Embryonic facial prominence (tissue), 1 donor: ENCODE measurements around the gene ZBTB49.

Source experiments
- DNase-seq: peaks from one replicate; pipeline ENCODE4 v3.0.0-alpha.2; 2016; ENCODE audit errors: extremely low spot score

ZBTB49 gene

DNA sequence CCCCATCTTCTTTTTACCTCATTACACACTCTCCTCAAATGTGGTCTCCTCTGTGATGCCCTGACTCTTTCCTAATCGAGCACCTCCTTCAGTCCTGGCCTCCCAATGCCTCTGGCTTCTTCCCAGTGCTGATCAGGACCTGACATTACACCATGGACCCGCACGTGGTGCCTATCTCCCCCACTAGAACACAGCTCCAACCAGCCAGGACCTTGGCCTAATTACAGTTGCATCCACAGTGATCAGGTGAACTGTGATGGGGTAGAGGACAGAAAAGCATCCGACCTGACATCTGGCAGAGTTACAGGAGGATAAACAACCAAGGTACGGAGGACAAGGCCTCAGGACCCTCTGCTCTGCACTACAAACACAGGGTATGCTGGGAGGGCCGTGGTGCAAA, 12.5 kb upstream of the ZBTB49 start:
- DNase-seq = no peak

DNA sequence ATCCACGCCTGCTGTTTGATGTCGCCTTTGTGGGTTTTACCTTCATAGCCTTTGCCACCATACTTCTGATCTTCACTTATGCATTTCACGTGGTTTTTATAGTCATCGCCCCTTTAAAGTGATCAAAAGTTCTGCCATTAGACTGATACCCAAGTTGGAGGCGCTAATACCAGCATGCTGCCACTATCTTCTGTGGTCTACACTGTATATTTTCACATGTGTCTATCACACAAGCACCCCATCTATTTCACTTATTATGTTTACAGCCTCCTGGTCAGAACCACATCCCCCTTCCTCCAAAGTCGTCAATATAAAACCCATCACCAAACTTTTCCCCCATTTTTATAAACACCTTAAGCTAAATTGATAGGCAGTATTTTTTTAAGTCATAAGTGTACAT, 8.3 kb upstream of the ZBTB49 start:
- DNase-seq = no peak

DNA sequence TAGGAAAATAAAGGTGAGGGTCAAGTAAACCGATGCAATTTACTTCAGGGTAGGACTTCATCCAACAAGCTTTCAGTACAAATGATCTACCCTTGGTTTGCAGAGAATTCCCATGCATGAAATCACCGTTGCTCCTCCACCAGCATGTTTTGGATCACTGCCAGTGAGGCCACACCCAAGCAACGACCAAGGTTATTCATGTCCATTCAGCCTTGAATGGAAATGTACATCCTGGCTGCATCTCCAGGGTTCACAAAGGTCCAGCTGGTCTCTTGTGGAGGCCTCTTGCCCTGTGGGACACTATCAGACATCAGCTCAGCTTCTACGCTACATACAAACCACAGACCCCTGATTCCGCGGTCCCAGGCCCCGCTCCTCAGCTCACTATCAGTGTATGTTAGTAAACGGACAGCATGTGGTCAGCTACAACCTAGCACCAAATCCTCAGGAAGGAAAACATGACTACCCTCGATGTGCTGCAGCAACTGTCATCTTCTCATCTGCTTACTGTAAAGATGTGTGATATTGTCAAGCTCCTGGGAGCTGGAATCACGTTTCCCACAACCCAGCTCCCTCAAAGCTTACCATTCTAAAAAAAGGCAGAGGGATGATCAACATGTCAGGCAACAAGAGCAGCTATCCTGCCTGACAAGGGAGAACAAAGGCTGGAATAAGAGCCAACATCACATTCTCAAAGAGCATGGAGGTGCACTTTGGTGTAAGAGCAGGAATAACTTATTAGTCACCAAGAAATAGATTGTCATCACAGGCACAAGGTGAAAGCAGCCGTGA, 5.0 kb upstream of the ZBTB49 start:
- no peak for DNase-seq

- no peak for DNase-seq
Measured at GRCh38 chr4:4288098-4288497, 2.0 kb upstream of the ZBTB49 start.

DNA sequence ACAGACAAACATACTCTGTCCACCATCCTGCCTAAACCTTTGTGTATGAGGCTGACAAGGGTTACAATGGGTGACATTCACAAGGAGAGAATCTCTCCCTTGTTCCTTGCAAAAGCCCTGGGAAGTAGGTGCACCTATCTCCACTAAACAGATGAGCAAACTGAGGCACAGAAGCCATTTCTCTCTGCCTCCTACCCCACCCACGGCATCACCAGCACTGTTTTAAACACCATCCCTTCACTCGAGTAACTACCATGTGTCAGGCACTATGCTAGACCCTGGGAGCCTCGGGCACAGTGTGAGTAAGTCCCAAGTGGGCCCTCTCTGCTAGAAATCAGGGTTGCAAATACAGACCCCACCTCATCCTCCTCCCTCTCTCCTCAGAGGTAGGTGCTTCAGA, 996 bp upstream of the ZBTB49 start:
- no peak for DNase-seq

DNA sequence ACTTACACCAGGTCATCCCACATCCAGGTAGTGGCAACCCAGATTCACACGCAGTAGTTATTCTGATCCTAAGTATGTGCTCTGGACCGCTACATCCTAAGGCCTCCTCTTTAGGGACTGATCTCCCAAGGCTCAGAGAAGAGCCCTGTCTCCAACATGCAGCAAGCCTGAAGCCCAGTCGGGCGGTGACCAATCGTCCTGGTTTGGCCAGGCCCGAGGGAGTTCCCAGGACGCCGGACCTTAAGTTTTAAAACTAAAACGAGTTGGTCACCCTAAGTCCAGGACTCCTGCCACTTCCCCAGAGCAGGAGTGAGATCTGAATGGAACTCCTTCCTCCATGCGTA, 482 bp upstream of the ZBTB49 start:
- DNase-seq = no peak

DNA sequence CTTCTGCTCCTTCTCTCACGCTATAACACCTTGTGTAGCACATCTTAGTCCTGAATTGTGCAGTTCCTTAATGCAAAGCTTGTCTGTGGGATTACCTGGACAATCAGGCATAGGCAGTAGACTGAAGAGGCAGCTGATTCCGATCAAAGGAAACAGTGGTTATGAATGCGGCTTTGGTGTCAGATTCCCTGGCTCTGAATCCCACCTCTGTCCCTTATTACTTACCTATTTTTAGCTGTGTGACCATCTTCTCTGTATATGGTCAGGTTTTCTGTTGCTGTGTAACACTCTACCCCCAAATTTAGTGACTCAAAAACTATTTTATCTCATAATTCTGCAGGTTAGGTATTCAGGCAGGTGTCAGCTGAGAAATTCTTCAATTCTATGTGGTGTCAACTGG, 3.2 kb downstream of the ZBTB49 start:
- no peak for DNase-seq

DNA sequence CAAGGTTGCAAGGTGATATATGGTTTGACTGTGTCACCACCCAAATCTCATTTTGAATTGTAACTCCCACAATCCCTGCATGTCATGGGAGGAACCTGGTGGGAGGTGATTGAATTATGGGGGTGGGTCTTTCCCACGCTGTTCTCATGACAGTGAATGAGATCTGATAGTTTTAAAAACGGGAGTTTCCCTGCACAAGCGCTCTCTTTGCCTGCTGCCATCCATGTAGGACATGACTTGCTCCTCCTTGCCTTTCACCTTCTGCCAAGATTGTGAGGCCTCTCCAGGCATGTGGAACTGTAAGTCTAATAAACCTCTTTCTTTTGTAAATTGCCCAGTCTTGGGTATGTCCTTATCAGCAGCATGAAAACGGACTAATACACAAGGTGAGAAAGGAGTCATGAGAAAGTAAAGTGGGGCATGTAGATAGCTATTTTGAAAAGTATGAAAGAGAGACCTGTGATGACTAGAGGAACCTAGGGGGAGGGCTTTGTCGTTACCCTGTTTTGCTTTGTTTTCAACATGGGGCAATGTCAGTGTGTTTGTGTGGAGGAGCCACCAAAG, 6.3 kb downstream of the ZBTB49 start:
- no peak for DNase-seq

- no peak for DNase-seq
Measured at GRCh38 chr4:4299006-4299405, 9.0 kb downstream of the ZBTB49 start.

DNA sequence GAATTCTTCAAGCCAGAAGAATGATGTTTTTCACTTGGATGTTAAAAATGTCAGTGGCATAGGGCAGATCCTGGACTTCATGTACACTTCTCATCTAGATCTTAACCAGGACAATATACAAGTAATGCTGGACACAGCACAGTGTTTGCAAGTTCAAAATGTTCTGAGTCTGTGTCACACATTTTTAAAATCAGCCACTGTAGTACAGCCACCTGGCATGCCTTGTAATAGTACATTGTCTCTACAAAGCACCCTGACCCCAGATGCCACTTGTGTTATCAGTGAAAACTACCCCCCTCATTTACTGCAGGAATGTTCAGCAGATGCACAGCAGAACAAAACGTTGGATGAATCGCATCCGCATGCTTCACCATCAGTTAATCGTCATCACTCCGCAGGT, 11.9 kb downstream of the ZBTB49 start:
- no peak for DNase-seq

DNA sequence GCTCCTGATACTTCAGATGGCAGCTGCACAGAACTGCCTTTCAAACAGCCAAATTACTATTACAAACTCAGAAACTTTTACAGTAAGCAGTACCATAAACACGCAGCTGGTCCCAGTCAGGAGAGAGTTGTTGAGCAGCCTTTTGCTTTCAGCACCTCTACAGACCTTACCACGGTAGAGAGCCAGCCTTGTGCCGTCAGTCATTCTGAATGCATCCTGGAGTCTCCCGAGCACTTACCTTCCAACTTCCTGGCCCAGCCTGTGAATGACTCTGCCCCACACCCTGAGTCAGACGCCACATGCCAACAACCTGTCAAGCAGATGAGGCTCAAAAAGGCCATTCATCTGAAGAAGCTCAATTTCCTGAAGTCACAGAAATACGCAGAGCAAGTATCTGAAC, 12.4 kb downstream of the ZBTB49 start:
- no peak for DNase-seq

DNA sequence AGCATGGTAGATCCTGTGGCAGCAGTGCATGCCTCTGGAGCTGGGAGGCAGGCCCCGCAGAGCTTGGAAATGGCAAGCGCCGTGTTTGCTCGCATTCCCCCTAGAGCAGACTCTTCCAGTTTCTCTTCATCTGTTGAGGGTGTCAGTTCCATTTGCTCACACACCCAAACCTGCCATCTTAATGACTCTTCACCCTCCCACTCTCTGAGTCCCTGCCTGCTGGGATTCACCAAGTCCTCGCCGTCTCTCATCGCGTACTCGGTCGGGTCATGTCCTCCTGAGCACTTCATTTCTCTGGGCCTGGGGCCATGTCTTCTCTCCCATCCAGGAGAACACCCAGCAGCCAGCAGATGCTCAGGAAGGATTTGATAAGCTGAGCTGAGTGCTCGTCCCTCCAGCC, 16.9 kb downstream of the ZBTB49 start:
- DNase-seq = no peak

DNA sequence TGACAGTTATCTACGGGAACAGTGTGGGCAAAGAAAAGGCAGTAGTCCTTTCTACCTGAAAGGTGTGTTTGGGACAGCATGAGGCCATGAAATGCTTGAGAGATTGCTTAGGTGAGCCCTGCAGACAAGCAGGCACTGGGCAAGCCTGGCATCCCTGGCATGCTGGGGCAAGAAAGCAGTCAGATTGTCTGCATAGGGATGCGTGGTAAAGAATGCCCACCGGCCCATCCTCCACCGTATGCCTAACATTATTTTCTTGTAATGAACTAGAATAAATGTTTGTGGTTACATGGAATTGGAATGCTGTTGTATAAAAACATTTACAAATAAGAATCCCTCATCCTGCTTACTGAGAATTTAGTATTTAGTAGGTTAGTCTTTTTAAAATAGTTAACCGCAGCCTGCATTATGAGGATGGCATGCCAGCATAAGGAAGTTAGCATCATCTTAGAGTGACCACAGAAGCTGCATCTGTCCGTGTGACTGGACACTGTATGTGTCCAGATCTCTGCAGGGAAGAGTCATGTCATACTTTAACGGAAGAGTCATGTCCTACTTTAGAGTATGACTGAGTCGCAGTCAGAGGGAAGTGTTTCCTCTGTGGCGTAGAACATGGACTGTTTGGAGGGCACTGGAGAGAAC, 18.9 kb downstream of the ZBTB49 start:
- DNase-seq = no peak

- DNase-seq = no peak
Measured at GRCh38 chr4:4311193-4311592, 21.1 kb downstream of the ZBTB49 start.

DNA sequence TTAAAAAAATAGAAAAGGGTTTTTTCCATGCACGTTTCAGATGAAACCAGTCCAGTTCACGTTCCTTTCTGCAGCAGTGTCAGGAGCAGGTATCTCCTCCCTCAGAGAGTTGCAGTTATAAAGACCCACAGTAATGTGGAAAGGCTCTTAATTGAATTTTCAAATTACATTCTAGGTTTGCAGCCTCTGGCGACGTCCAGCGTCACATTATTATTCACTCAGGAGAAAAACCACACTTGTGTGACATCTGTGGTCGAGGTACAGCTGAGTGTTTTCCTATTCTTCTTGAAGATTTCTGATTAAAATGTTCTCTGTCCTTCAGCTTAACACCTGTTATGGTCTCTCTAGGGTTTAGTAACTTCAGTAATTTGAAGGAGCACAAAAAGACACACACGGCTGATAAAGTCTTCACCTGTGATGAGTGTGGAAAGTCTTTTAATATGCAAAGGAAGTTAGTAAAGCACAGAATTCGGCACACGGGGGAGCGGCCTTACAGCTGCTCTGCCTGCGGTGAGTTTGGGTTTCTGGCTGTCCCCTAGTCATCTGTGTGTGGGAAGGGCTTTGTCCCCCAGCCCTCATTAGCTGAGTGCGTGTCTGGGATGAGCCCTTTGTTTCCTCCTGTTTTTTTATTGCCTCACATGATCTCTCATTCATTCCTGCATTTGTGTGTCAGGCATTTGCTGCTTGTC, 25.6 kb downstream of the ZBTB49 start:
- DNase-seq = no peak

- DNase-seq = no peak
Measured at GRCh38 chr4:4316150-4316495, 26.1 kb downstream of the ZBTB49 start.

- no peak for DNase-seq
Measured at GRCh38 chr4:4317496-4318232, 27.6 kb downstream of the ZBTB49 start.

GRCh38 chr4:4320528-4320927, 30.5 kb downstream of the ZBTB49 start:
- DNase-seq = no peak

DNA sequence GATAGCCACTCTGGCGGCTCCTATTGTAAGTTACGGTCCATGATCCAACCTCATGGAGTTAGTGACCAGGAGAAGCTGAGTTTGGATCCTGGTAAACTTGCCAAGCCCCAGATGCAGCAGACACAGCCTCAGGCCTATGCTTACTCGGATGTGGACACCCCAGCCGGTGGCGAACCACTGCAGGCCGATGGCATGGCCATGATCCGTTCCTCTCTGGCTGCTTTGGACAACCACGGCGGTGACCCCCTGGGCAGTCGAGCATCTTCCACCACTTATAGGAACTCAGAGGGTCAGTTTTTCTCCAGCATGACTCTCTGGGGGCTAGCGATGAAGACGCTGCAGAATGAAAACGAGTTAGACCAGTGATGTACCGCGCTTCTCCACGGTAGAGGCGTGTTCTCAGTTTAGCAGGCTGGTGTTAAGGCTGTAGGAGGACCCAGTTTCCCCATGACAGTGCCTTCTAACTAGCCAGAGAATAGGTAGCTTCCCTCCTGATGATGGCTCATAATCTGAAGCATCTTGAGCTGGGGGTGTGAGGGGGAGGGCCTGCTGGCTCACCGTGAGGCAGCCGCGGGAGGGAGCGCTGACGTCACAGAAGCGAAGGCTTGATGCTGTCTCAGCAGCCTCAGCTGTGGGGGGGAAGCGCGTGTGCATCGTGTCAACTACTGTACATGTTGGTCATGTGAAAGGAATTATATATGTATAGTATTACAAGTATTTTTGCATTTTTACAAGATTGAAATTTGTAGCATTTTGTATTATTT, 31.1 kb downstream of the ZBTB49 start:
- DNase-seq = no peak

DNA sequence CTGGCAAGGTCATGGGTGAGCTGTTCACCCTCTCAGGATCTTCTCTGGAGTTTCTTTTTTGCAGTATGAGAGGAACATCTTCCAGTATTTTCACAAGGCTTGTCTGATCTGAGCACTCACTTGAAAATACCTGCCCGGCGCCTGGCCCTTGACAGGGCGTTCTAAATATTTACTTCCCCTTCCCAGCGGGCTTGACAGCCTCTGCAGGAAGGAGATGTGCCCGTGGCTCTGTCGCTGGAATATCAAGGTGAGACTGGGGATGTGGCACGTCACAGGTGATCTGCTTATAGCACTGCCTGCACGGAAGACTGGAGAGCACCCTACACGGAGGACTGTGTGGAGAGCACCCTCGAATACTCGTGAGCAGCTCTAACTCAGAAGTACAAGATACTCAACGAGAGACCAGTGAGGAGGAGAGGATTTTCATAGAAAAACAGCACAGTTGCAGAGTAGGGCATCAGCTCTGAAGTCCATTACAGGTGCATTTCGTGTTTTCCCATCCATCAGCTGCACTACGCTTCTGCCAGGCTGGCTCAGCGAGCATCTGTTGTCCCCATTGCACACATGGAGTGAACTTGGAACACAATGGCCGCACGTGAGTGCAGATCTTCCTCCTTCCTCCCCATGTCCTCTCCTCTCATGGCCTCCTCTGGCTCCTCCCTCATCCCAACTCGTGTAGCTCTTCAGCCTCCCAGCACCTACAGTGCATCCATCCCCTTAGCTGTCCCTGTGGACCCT, 32.1 kb downstream of the ZBTB49 start:
- DNase-seq = no peak
